Measurements from ENCODE around the gene LAMA4.

DNA sequence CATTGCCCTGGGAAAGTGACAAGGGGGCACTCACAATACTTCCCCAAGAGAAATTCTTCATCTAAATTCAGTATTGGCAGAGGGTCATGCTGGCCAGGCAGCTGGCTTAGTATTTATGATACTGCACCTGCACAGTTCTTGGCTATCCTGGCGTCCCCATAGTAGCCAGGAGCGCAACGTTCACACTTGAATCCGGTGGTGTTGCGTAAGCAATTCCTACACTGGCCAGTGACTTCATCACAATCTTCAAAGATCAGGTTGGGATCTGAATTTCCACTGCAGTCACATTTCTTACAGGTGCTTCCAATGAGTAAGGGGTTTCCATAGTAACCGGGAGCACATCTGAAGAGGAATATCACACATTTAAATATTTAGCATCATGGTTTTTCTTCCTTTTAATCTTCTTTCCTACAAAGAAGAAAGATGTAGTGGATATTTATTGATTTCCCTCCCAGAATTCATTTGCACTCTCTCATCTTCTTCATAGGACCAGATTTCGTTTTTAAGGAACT lies 62.8 kb downstream of the LAMA4 start:
- TF ChIP-seq, protein P1, sequence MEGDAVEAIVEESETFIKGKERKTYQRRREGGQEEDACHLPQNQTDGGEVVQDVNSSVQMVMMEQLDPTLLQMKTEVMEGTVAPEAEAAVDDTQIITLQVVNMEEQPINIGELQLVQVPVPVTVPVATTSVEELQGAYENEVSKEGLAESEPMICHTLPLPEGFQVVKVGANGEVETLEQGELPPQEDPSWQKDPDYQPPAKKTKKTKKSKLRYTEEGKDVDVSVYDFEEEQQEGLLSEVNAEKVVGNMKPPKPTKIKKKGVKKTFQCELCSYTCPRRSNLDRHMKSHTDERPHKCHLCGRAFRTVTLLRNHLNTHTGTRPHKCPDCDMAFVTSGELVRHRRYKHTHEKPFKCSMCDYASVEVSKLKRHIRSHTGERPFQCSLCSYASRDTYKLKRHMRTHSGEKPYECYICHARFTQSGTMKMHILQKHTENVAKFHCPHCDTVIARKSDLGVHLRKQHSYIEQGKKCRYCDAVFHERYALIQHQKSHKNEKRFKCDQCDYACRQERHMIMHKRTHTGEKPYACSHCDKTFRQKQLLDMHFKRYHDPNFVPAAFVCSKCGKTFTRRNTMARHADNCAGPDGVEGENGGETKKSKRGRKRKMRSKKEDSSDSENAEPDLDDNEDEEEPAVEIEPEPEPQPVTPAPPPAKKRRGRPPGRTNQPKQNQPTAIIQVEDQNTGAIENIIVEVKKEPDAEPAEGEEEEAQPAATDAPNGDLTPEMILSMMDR (IDR thresholded peaks at IDR 0.05), result no peak
- no peak for TF ChIP-seq POLR2AphosphoS5 (IDR thresholded peaks at IDR 0.05; ENCODE audit: insufficient read depth in 1 of 2, low read depth in 1 of 2)

Measured in vagina (tissue), 2 donors.